ENCODE results near the gene ANXA1.

DNA sequence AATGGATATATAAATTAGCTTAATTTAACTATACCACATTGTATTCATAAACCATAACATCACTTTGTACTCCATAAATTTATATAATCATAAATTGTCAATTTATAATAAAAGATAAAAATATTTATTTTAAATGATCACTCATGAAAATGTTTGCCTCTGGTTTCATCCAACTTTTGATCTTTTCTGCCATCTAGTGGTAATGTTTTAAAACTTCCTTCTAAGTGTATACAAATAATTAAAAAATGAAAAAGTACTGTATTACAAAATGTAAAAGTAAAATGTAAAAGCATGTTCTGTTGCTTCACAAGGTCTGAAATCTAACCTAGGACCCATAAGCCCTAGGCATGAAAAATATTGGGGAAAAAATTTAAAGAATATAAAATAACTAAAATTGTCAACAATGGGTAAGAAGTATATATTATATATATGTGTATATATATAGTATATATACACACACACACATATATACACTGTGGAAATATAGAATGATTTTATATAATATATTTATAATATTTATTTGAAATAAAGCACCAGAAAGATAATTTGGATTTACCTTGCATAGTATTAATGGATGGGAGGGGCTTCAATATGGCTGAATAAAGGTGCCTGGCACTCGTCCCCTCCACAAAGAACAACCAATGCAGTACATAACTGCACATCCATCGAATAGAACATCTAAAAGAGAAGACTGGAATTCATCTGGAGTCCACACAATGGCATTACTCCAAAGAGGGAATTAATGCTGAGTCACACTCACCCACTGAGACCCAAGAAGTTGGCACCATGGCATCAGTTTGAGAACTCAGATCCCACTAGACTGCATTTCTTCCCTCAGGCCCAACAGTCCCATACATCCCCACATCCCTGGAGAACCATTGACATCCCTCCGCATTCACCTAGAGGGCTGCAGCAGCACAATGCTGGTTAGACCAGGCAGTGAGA is 32.5 kb downstream of the ANXA1 start:
- TF ChIP-seq POLR2AphosphoS5 (IDR thresholded peaks at IDR 0.05) (no peak), CTCF (IDR thresholded peaks at IDR 0.05 in 8 of 11, conservative IDR thresholded peaks at IDR 0.05 in 3 of 11) (peak in 10 of 11 experiments; percentile 24 to 65 (median 52))
